Ishikawa (cell line): ENCODE results near the gene NXPH3.

Source experiments
- CEBPB ChIP-seq: IDR thresholded peaks from 2 replicates; pipeline ENCODE4 v1.6.1; 2012
- EGR1 ChIP-seq: IDR thresholded peaks from 2 replicates; pipeline ENCODE4 v1.6.1; 2012
- MAX ChIP-seq: IDR thresholded peaks from 2 replicates; pipeline ENCODE4 v1.6.1; 2012
- REST ChIP-seq: IDR thresholded peaks from 2 replicates; pipeline ENCODE4 v1.6.1; 2012; ENCODE audit warnings: low read depth, mild to moderate bottlenecking
- TAF1 ChIP-seq: IDR thresholded peaks from 2 replicates; pipeline ENCODE4 v1.6.1; 2012; ENCODE audit warnings: low read depth, mild to moderate bottlenecking
- YY1 ChIP-seq: IDR thresholded peaks from 2 replicates; pipeline ENCODE4 v1.6.1; 2012; ENCODE audit warnings: low read depth

- TF ChIP-seq MAX (no peak), TAF1 (no peak), REST (no peak), YY1 (no peak), EGR1 (no peak), CEBPB (no peak)
Observed at GRCh38 chr17:49578952-49579500, 3.4 kb downstream of the NXPH3 start.
